Measurements from ENCODE around the gene ARL9.

The ARL9 gene

GRCh38 chr4:56505269-56506130 is at the start of gene ARL9:
Gene ARL9 (plus strand): TSS chr4:56505791. CDS start chr4:56505863, 72 bp downstream.
- Histone ChIP-seq H3K27me3 (peaks cover 31% of the 10 kb centered on the region), H3K36me3 (peaks cover 29% of the 10 kb centered on the region), H3K4me1 (ENCODE audit: control insufficient read depth in 1 of 2, insufficient read depth in 1 of 2, low read depth in 1 of 2, low read length in 1 of 2) (peaks cover 10 to 16% of the 10 kb centered on the region in 2 experiments), H3K9me3 (no peaks in the 10 kb centered on the region), H3K4me3 (ENCODE audit: low read depth in 1 of 2, low read length in 1 of 2) (peak within 1 kb of the TSS; percentile 46 to 62), H3K27ac (no peak within 1 kb of the TSS)
- TF ChIP-seq CTCF (IDR thresholded peaks at IDR 0.05) = no peak

GRCh38 chr4:56460085-56460484 is 45.5 kb upstream of the ARL9 start:
- H3K9me3 ChIP-seq = no peaks in the 10 kb centered on the region
- peaks cover 17% of the 10 kb centered on the region for H3K36me3 ChIP-seq
- peaks cover 0 to under 1% of the 10 kb centered on the region in 2 experiments for H3K4me1 ChIP-seq (ENCODE audit: control insufficient read depth in 1 of 2, insufficient read depth in 1 of 2, low read depth in 1 of 2, low read length in 1 of 2)
- H3K27me3 ChIP-seq = no peaks in the 10 kb centered on the region
- TF ChIP-seq CTCF (IDR thresholded peaks at IDR 0.05) = no peak
- H3K27ac ChIP-seq = no peak overlapping the region
- H3K4me3 ChIP-seq (ENCODE audit: low read depth in 1 of 2, low read length in 1 of 2) = no peak overlapping the region

GRCh38 chr4:56462157-56462556 is 43.4 kb upstream of the ARL9 start:
- Histone ChIP-seq H3K27me3 (no peaks in the 10 kb centered on the region), H3K9me3 (no peaks in the 10 kb centered on the region), H3K4me3 (ENCODE audit: low read depth in 1 of 2, low read length in 1 of 2) (no peak overlapping the region), H3K4me1 (ENCODE audit: control insufficient read depth in 1 of 2, insufficient read depth in 1 of 2, low read depth in 1 of 2, low read length in 1 of 2) (peaks cover 13 to 20% of the 10 kb centered on the region in 2 experiments), H3K27ac (no peak overlapping the region), H3K36me3 (peaks cover 17% of the 10 kb centered on the region)
- TF ChIP-seq CTCF (IDR thresholded peaks at IDR 0.05) = no peak

- Histone ChIP-seq H3K4me3 (ENCODE audit: low read depth in 1 of 2, low read length in 1 of 2) (no peak overlapping the region), H3K36me3 (peaks cover 17% of the 10 kb centered on the region), H3K9me3 (no peaks in the 10 kb centered on the region), H3K4me1 (ENCODE audit: control insufficient read depth in 1 of 2, insufficient read depth in 1 of 2, low read depth in 1 of 2, low read length in 1 of 2) (peaks cover 23 to 27% of the 10 kb centered on the region in 2 experiments), H3K27me3 (no peaks in the 10 kb centered on the region), H3K27ac (no peak overlapping the region)
- TF ChIP-seq CTCF (IDR thresholded peaks at IDR 0.05) = no peak
Observed at GRCh38 chr4:56463711-56464110, 41.9 kb upstream of the ARL9 start.

GRCh38 chr4:56464581-56464980 is 41.0 kb upstream of the ARL9 start:
- no peak for TF ChIP-seq CTCF (IDR thresholded peaks at IDR 0.05)
- H3K9me3 ChIP-seq = no peaks in the 10 kb centered on the region
- H3K36me3 ChIP-seq = peaks cover 17% of the 10 kb centered on the region
- H3K4me1 ChIP-seq (ENCODE audit: control insufficient read depth in 1 of 2, insufficient read depth in 1 of 2, low read depth in 1 of 2, low read length in 1 of 2) = peaks cover 27 to 29% of the 10 kb centered on the region in 2 experiments
- no peaks in the 10 kb centered on the region for H3K27me3 ChIP-seq
- no peak overlapping the region for H3K4me3 ChIP-seq (ENCODE audit: low read depth in 1 of 2, low read length in 1 of 2)
- H3K27ac ChIP-seq = no peak overlapping the region

Data from neutrophil (primary cell).